Measurements from ENCODE around the gene APELA.
A peak's percentile ranks its signal among the peaks of the same experiment; 100 is the strongest.
"Not testable (repeated sequence)": the region's sequence is repeated elsewhere in the genome, so short reads cannot be mapped to it uniquely, and the experiment has no call there.

APELA gene

GRCh38 chr4:164894702-164895101 is 17.7 kb downstream of the APELA start:
- TF ChIP-seq CTCF (conservative IDR thresholded peaks at IDR 0.05) (no peak), ZFX (IDR thresholded peaks at IDR 0.05) (no peak)
- no peak overlapping the region for H3K27ac ChIP-seq

GRCh38 chr4:164902608-164903007 is 25.6 kb downstream of the APELA start:
- no peak for TF ChIP-seq CTCF (conservative IDR thresholded peaks at IDR 0.05)
- no peak for TF ChIP-seq ZFX (IDR thresholded peaks at IDR 0.05)
- H3K27ac ChIP-seq = no peak overlapping the region

GRCh38 chr4:164904336-164904735 is 27.4 kb downstream of the APELA start:
- TF ChIP-seq CTCF (conservative IDR thresholded peaks at IDR 0.05) = no peak
- no peak overlapping the region for H3K27ac ChIP-seq

GRCh38 chr4:164904941-164905340 is 28.0 kb downstream of the APELA start:
- TF ChIP-seq ZFX (IDR thresholded peaks at IDR 0.05) = no peak
- TF ChIP-seq CTCF (conservative IDR thresholded peaks at IDR 0.05) = no peak
- H3K27ac ChIP-seq = no peak overlapping the region

- no peak overlapping the region for H3K27ac ChIP-seq
- TF ChIP-seq CTCF (conservative IDR thresholded peaks at IDR 0.05) (no peak), ZFX (IDR thresholded peaks at IDR 0.05) (no peak)
Observed at GRCh38 chr4:164906368-164906767, 29.4 kb downstream of the APELA start.

- TF ChIP-seq CTCF (conservative IDR thresholded peaks at IDR 0.05) = peak; percentile 12
- not testable (repeated sequence) for H3K27ac ChIP-seq
Observed at GRCh38 chr4:164913506-164913905, 36.5 kb downstream of the APELA start.

GRCh38 chr4:164918956-164919355 is 42.0 kb downstream of the APELA start:
- no peak overlapping the region for H3K27ac ChIP-seq
- no peak for TF ChIP-seq ZFX (IDR thresholded peaks at IDR 0.05)

GRCh38 chr4:164924670-164925238 is 47.8 kb downstream of the APELA start:
- no peak overlapping the region for H3K27ac ChIP-seq
- TF ChIP-seq CTCF (conservative IDR thresholded peaks at IDR 0.05) (no peak), ZFX (IDR thresholded peaks at IDR 0.05) (no peak)
